ENCODE results near the gene MFAP3L.

MFAP3L gene

DNA sequence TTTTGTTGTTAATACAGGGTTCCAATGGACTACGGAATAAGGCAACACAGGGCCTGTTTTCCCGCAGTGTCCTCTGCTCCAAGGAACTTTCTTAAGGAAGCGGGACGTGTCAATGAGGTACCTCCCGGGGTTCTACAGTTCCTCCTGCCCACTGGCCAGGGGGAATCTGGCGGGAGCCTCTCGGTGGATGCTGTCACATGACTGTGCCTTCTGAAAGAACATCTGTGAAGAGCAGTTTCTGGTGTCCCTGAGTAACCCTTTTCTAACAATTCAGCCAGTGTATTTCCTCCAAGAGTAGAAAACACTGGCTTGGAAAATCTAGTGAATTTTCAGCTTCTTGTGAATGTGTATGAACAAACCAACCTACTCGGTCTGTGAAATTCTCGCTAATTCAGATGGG is 32.7 kb downstream of the MFAP3L start:
- DNase-seq (ENCODE audit: low read depth in 4 of 4, low spot score in 1 of 4): no peak

DNA sequence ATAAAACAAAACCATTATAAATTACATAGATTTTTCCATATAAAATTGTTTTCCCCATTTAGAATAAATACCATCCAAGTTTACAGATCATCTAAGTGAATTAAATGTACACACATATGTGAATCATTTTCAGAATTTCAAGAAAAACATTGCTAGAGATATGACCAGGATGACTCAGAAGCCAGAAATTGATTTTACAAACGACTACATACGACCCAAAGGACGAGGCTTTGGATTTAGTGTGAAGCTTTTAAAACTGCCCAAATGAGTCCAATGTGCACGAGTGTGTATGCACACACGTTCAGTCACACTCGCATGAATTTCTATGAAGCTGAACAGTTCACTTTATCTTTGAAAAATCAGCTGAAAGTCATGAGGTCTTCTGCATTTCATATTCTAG is 37.9 kb downstream of the MFAP3L start:
- no peak for DNase-seq (ENCODE audit: low read depth in 4 of 4, low spot score in 1 of 4)

GRCh38 chr4:169987327-169988228 is 38.6 kb downstream of the MFAP3L start:
- DNase-seq (ENCODE audit: low read depth in 4 of 4, low spot score in 1 of 4): no peak

DNA sequence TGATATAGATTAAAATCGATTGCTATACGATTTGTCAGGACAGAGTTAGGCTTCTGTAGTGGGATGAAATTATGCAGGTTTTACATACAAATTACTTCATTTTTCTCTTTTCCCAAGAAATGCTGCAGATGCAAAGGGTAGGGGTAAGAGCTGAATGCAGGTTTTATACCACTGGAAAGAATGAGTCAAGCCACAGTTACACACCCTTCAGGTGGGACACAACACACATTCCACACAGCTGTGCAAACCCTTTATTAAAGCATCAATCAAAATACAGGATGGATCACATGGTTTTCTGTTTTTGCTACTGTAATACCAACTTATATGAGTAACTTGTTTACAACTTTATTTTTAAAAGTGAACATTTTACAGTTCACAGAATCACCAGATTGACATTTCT is 39.8 kb downstream of the MFAP3L start:
- DNase-seq (ENCODE audit: low read depth in 4 of 4, low spot score in 1 of 4): no peak

GRCh38 chr4:169985881-169986280 is 40.3 kb downstream of the MFAP3L start:
- DNase-seq (ENCODE audit: low read depth in 4 of 4, low spot score in 1 of 4): no peak

DNA sequence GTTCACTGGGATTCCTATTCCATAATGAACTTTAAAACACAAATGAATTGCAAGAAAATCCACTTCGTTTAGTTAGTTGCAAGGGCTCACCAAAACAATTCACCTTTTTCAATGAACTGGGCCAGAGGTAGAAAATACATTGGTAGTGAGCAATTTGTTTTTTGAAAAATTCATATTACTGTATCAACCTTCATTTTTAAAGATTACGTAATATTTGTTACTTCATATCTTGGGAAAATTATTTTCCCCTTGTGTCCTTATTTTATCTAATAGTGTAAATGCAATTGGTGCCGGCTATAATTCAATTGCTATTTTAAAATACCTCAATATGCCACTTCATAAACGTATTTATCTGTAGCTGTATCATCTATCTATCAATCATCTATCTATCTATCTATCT is 41.5 kb downstream of the MFAP3L start:
- no peak for DNase-seq (ENCODE audit: low read depth in 4 of 4, low spot score in 1 of 4)

- no peak for DNase-seq (ENCODE audit: low read depth in 4 of 4, low spot score in 1 of 4)
Observed at GRCh38 chr4:169984173-169984572, 42.0 kb downstream of the MFAP3L start.

DNA sequence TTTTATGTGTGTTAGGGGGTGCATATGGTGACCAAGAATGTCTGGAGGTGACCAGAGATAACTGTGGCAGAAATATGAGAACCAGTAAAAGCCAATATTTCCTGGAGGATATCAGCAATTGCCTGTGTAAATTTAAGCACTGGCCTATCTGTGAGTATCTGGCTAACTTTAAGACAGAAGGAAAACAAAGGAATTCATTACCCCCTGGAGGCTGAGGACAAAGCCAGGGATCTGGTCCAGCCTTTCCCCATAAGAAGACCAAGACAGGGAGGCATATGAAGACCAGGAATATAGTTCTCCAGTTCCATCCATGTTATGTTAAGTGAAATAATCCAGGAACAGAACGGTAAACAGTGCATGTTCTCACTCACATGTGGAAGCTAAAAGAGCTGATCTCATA is 49.2 kb downstream of the MFAP3L start:
- no peak for DNase-seq (ENCODE audit: low read depth in 4 of 4, low spot score in 1 of 4)

DNA sequence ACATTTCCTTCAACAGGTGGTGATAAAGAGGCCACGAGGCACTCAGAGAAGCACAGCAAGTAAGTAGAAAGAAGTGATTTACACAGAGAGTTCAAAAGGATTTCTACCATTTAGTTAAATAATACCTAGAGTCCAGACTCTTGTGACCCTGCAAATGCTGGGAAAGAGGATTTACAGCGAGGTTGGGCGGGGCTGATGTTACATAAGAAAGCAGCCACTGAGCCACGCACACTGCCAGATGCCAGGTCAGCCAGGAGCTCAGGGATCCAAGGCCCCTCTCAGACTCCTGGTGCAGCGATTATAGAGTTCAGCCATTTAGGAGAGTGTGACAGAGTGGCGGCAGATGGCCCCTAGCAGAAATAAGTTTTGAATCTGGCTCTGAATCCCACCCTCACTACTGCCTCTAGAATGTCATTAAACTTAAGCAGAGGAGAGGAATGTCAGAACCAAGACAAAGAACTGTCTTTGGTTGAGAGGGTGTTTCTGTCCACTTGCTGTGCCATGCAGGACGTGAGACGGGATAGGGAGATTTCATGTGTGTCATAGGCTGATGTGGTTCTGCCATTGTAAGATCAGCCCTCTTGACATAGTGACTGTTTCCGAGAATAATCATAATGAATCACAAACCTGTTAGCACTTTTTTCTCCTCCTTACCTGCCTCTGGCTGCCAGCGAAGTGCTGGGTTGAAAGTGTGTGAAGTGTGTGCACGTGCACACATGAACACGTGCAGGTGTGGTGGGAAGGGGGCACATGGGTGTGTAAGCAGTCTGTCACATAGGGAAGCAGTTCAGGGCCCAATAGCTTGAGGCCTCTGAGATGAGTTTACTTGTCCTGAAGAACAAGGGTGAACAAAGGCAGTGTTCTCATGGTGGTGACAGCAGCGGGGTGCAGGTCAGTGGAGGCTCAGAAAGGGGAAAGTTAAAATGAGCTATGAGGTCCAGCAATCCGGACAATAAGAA is 50.1 kb downstream of the MFAP3L start:
- no peak for DNase-seq (ENCODE audit: low read depth in 4 of 4, low spot score in 1 of 4)

DNA sequence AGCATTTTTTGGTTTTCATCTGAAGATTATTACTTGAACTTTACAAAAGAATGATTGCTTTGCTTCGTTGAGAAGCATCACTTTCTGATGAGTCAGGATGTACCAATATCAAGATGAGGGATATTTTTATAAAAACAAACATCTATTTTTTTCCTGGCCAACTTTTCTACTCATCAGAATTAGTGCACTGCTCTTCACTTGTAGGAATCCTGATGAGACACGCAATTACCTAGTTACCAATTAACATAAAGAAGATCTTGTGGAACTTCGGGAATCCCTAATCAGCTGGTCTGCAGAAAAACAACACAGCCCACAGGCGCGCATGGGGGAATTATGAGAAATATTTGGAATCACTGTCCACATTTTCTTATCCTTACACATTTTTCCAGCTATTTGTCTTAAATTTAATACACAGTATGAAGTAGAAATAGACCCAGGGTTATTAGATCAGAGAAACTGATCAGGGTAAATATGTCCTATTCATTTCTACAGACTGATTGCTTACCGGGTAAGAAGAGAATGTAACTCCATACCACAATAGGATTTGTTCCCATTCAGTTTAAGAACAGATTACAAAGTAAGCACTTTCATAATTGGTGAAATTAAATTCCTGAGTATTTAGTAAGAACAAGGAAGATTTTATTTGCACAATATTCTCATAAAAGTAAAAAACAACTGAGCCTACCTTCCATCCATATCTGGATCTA is 50.9 kb downstream of the MFAP3L start:
- DNase-seq (ENCODE audit: low read depth in 4 of 4, low spot score in 1 of 4): no peak

- DNase-seq (ENCODE audit: low read depth in 4 of 4, low spot score in 1 of 4): no peak
Observed at GRCh38 chr4:169971456-169972015, 54.7 kb downstream of the MFAP3L start.

DNA sequence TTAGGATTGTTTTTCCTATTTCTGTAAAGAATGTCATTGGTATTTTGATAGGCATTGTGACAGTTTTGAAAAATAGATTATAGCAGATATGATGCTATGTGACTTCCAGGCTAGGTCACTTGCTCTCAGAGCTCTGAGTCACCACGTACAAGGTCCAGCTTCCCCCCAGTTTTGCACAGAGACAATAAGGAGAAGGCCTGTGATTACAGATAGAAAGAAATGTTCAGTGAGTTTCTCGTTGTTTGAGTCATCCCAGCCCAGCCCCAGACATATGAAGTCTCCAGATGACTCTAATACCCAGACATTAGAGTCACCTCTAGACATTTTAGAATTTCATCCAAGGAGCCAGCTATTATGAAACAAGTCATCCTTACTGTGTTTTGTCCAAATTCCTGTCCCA is 57.2 kb downstream of the MFAP3L start:
- no peak for DNase-seq (ENCODE audit: low read depth in 4 of 4, low spot score in 1 of 4)

- DNase-seq (ENCODE audit: low read depth in 4 of 4, low spot score in 1 of 4): no peak
Observed at GRCh38 chr4:169963998-169964397, 62.2 kb downstream of the MFAP3L start.

- no peak for DNase-seq (ENCODE audit: low read depth in 4 of 4, low spot score in 1 of 4)
Observed at GRCh38 chr4:169959254-169959653, 66.9 kb downstream of the MFAP3L start.

DNA sequence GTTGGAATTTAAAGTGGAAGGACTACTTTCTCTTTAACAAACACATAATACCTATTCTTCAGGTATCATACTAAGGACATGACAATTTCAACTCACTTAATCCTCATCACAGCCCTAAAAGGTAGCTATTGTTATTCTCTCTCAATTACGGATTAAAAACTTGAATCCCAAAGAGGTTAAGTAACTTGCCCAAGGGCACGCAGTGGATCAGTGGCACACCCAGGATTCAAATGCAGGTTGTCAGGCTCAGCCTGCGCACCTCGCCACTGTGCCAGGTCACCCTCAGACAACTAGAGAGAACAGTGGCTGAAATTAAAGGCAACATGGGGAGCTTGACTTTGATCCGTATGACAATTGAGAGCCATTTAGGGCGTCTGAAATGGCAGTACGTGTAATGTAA is 67.6 kb downstream of the MFAP3L start:
- no peak for DNase-seq (ENCODE audit: low read depth in 4 of 4, low spot score in 1 of 4)

DNA sequence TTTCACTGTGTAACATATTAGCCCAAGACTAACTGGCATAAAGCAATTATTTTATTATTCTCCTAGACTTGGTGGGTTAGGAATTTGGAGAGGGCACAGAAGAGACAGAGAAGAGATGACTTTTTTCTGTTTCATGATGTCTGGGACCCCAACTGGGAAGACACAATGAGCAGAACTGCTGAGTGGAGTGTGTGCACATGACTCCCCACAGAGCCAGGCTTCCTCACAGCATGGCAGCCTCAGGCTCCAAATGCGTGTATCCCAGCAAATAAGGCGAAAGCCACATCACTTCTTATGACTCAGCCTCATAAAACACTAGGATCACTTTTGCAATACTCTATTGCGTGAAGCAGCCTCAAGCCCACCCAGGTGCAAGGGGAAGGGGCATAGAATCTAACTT is 68.4 kb downstream of the MFAP3L start:
- DNase-seq (ENCODE audit: low read depth in 4 of 4, low spot score in 1 of 4): no peak

DNA sequence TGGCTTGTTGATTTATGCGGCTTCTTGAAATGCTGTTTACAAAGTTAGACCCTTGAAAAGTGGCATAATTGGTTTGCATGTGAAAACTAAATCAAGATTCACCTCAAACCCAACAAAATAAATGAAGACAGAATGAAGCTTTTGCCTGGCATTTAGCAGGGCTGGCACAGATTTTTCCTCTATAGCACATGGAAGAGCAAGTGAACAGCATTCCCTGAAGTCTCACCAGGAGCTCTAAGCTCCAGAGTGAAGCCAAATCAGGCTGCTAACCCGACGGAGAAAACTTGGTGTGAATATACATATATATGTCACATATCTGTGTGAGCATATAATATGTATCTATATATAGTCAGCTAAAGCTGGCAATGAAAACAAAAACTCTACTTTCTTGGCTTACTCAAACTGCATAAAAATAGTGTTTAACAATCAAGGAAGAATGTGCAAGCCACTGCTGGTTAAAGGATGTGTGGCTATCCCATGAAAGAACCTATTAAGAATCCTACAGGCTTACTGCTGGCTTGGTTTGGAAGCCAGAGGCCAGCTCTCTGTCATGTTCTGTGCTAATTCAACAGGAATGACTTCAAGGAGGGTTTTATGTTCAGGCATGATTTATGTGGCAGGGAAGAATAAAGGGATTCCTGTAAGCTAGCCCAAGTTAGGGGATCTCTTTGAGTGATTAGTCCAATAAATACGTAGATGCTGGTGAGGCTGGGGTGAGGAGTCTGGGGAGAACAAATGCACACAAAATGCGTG is 69.9 kb downstream of the MFAP3L start:
- no peak for DNase-seq (ENCODE audit: low read depth in 4 of 4, low spot score in 1 of 4)

- no peak for DNase-seq (ENCODE audit: low read depth in 4 of 4, low spot score in 1 of 4)
Observed at GRCh38 chr4:169955521-169955920, 70.7 kb downstream of the MFAP3L start.

GRCh38 chr4:169952236-169953002 is 73.8 kb downstream of the MFAP3L start:
- DNase-seq (ENCODE audit: low read depth in 4 of 4, low spot score in 1 of 4): no peak

- no peak for DNase-seq (ENCODE audit: low read depth in 4 of 4, low spot score in 1 of 4)
Observed at GRCh38 chr4:169948271-169948670, 77.9 kb downstream of the MFAP3L start.
